IMR-90 (cell line): ENCODE results near the gene NRARP. TPM values are rescaled to one million over a fixed set of nuclear protein-coding genes. Genes with fewer than 3 reads are reported as not detected.

Experiments used
- ATAC-seq: fragments of 200-7000 bp; cut with Tn5 transposase; 2 replicates; pipeline ENCODE4 v1.9.1; 2020; ENCODE audit warnings: low read depth, mild to moderate bottlenecking, moderate library complexity
- BruUV-seq: library from RNA; stranded (reverse); fragments of 400-500 nt; replicated peaks from 2 replicates; lab custom pipeline; 2021; lab: Mats Ljungman, UMichigan
- CTCF ChIA-PET: fragments of 300-600 bp; formaldehyde crosslinking; extraction: SDS; loops from one replicate; lab custom pipeline; 2021; ENCODE audit warnings: antibody characterized with exemption; lab: Yijun Ruan, JAX
- POLR2A ChIA-PET: fragments of 300-600 bp; sonication (Branson Sonifier 250); formaldehyde crosslinking; loops from one replicate; lab custom pipeline; 2022; ENCODE audit warnings: antibody characterized with exemption; ENCODE audit not compliant: unreplicated experiment; lab: Charles Lee
- DNase-seq: peaks from one replicate; pipeline ENCODE4 v3.0.0; 2013
- H2AFZ ChIP-seq: replicated peaks from 2 replicates; pipeline ENCODE3; 2013; ENCODE audit warnings: low read length, mild to moderate bottlenecking; ENCODE audit not compliant: poor library complexity
- H2AK5ac ChIP-seq: 2 replicates; pipeline ENCODE4 v1.6.1; 2013; ENCODE audit warnings: low read depth, low read length, inconsistent platforms
- H2AK9ac ChIP-seq: replicated peaks from 2 replicates; pipeline ENCODE3; 2013; ENCODE audit warnings: mild to moderate bottlenecking, low read depth, low read length, moderate library complexity; ENCODE audit not compliant: poor library complexity
- H2BK120ac ChIP-seq: 2 replicates; pipeline ENCODE4 v1.6.1; 2013; ENCODE audit warnings: low read depth, low read length, inconsistent platforms
- H2BK15ac ChIP-seq: 3 replicates; pipeline ENCODE4 v1.6.1; 2013; ENCODE audit warnings: low read depth, low read length, inconsistent platforms
- H2BK20ac ChIP-seq: 2 replicates; pipeline ENCODE4 v1.6.1; 2013; ENCODE audit warnings: low read depth, mild to moderate bottlenecking, inconsistent platforms, low read length, moderate library complexity
- H2BK5ac ChIP-seq: 2 replicates; pipeline ENCODE4 v1.6.1; 2013; ENCODE audit warnings: mild to moderate bottlenecking, low read depth, low read length, inconsistent platforms; ENCODE audit not compliant: poor library complexity, severe bottlenecking
- H3K14ac ChIP-seq: replicated peaks from 2 replicates; pipeline ENCODE4 v1.6.1; 2013; ENCODE audit warnings: low read depth, low read length, inconsistent platforms
- H3K18ac ChIP-seq: 2 replicates; pipeline ENCODE4 v1.6.1; 2013; ENCODE audit warnings: low read depth, low read length, control low read depth
- H3K23ac ChIP-seq: 2 replicates; pipeline ENCODE4 v1.6.1; 2013; ENCODE audit warnings: low read depth, low read length, inconsistent platforms
- H3K27ac ChIP-seq: 2 replicates; pipeline ENCODE4 v1.5.1; 2013; ENCODE audit warnings: mild to moderate bottlenecking, control low read depth, low read length; ENCODE audit not compliant: insufficient read depth
- H3K27me3 ChIP-seq: 2 replicates; pipeline ENCODE4 v1.6.1; 2013; ENCODE audit warnings: low read length; ENCODE audit not compliant: control insufficient read depth, insufficient read depth
- H3K36me3 ChIP-seq: 2 replicates; pipeline ENCODE4 v1.6.1; 2013; ENCODE audit warnings: low read length, mixed read lengths; ENCODE audit not compliant: control insufficient read depth, insufficient read depth
- H3K4ac ChIP-seq: 2 replicates; pipeline ENCODE4 v1.6.1; 2013; ENCODE audit warnings: low read depth, low read length, inconsistent platforms
- H3K4me1 ChIP-seq: 2 replicates; pipeline ENCODE4 v1.6.1; 2013; ENCODE audit warnings: low read length, mixed read lengths; ENCODE audit not compliant: control insufficient read depth, insufficient read depth
- H3K4me2 ChIP-seq: 2 replicates; pipeline ENCODE4 v1.6.1; 2013; ENCODE audit warnings: low read depth, mild to moderate bottlenecking, control low read depth, low read length, moderate library complexity
- H3K4me3 ChIP-seq: 2 replicates; pipeline ENCODE4 v1.5.1; 2013; ENCODE audit warnings: low read depth, mild to moderate bottlenecking, control low read depth, low read length, moderate library complexity; ENCODE audit not compliant: insufficient read depth
- H3K56ac ChIP-seq: 2 replicates; pipeline ENCODE4 v1.6.1; 2013; ENCODE audit warnings: low read length, inconsistent platforms; ENCODE audit not compliant: insufficient read depth; ENCODE audit errors: extremely low read depth
- H3K79me1 ChIP-seq, 2 experiments: 2 replicates each; pipeline ENCODE4 v1.6.1; 2013; ENCODE audit warnings: low read length in 2 of 2, inconsistent platforms in 1 of 2, low read depth in 1 of 2
- H3K9ac ChIP-seq: 2 replicates; pipeline ENCODE4 v1.6.1; 2013; ENCODE audit warnings: low read depth, low read length, control low read depth
- H3K9me1 ChIP-seq: 2 replicates; pipeline ENCODE4 v1.6.1; 2013; ENCODE audit warnings: low read length, inconsistent platforms; ENCODE audit not compliant: insufficient read depth
- H3K9me3 ChIP-seq: 2 replicates; pipeline ENCODE4 v1.6.1; 2013; ENCODE audit warnings: low read length; ENCODE audit not compliant: control insufficient read depth, insufficient read depth
- H4K20me1 ChIP-seq: 2 replicates; pipeline ENCODE4 v1.6.1; 2013; ENCODE audit warnings: low read length, inconsistent platforms; ENCODE audit not compliant: insufficient read depth
- H4K5ac ChIP-seq: 2 replicates; pipeline ENCODE4 v1.6.1; 2013; ENCODE audit warnings: mild to moderate bottlenecking, low read depth, low read length, control low read depth
- H4K8ac ChIP-seq, 2 experiments: 2 replicates each; pipeline ENCODE4 v1.6.1; 2013; ENCODE audit warnings: low read depth in 2 of 2, low read length in 2 of 2, control low read depth in 1 of 2, inconsistent platforms in 1 of 2
- H4K91ac ChIP-seq: 2 replicates; pipeline ENCODE4 v1.6.1; 2013; ENCODE audit warnings: low read depth, low read length, inconsistent platforms; ENCODE audit not compliant: insufficient read depth
- CEBPB ChIP-seq: IDR thresholded peaks from 2 replicates; pipeline ENCODE4 v1.6.1; 2012; ENCODE audit warnings: low read depth, low read length, improper control_type of control experiment
- CHD1 ChIP-seq: IDR thresholded peaks from 2 replicates; pipeline ENCODE4 v1.6.1; 2012; ENCODE audit warnings: low read depth, low read length, improper control_type of control experiment
- CTCF ChIP-seq: conservative IDR thresholded peaks from 2 replicates; pipeline ENCODE4 v1.5.1; 2012; ENCODE audit warnings: mild to moderate bottlenecking, low read depth, low read length, improper control_type of control experiment
- ELK1 ChIP-seq: fragments of 150-350 bp; IDR thresholded peaks from 2 replicates; pipeline ENCODE4 v1.6.1; 2016; ENCODE audit warnings: low read depth, mild to moderate bottlenecking, low read length, moderate library complexity, borderline replicate concordance
- MAFK ChIP-seq: IDR thresholded peaks from 2 replicates; pipeline ENCODE4 v1.6.1; 2012; ENCODE audit warnings: low read depth, low read length, improper control_type of control experiment
- MAZ ChIP-seq: IDR thresholded peaks from 2 replicates; pipeline ENCODE4 v1.6.1; 2012; ENCODE audit warnings: low read depth, mild to moderate bottlenecking, low read length, improper control_type of control experiment, moderate library complexity, borderline replicate concordance
- MXI1 ChIP-seq: IDR thresholded peaks from 2 replicates; pipeline ENCODE4 v1.6.1; 2012; ENCODE audit warnings: low read depth, mild to moderate bottlenecking, low read length, moderate library complexity, borderline replicate concordance
- RFX5 ChIP-seq: IDR thresholded peaks from 2 replicates; pipeline ENCODE4 v1.8.0; 2012; ENCODE audit warnings: low read depth, mild to moderate bottlenecking, low read length, moderate library complexity
- SMC3 ChIP-seq: fragments of 150-350 bp; IDR thresholded peaks from 2 replicates; pipeline ENCODE4 v1.6.1; 2016; ENCODE audit warnings: low read depth, mild to moderate bottlenecking, antibody characterized with exemption, low read length, moderate library complexity
- WGBS, 2 experiments: methylation state at CpG; one replicate each; pipeline versions ENCODE4 v1.1.5 to v1.1.7; 2013; ENCODE audit warnings: missing lambda C conversion rate in 2 of 2; ENCODE audit not compliant: insufficient read length in 1 of 2; ENCODE audit errors: extremely low coverage in 2 of 2; 5-methylcytosine and 5-hydroxymethylcytosine counted together
- dilution Hi-C: fragments of 300-500 bp; cut with HindIII; formaldehyde crosslinking; loops from one replicate; pipeline ENCODE4 v1.14.3; 2018; ENCODE audit warnings: low sequenced_read_pairs; ENCODE audit not compliant: unreplicated experiment
- in situ Hi-C: fragments of 300-500 bp; cut with MboI; formaldehyde crosslinking; loops from 3 replicates; pipeline ENCODE4 v1.14.3; 2019; ENCODE audit warnings: low sequenced_read_pairs, inconsistent platforms, mixed read lengths
- intact Hi-C: fragments of 100-400 bp; cut with micrococcal nuclease; formaldehyde crosslinking; loops from 2 replicates; pipeline ENCODE4 v1.10.0; 2022
- polyA plus RNA-seq, 3 experiments: library from polyadenylated mRNA; depleted of rRNA; stranded (reverse); fragments of >200 nt; gene quantifications; 2 replicates each; pipeline ENCODE4 v1.2.3, GENCODE V29; 2012; ENCODE audit warnings: low replicate concordance in 1 of 3
- total RNA-seq: library from RNA; depleted of rRNA; stranded (reverse); fragments of >200 nt; gene quantifications from 2 replicates; pipeline ENCODE4 v1.2.3, GENCODE V29; 2012

Gene NRARP
- total and polyA plus RNA-seq, 2 of the 4 experiments (the other 2 are of a cell fraction) = 0.15 TPM; not detected in 1

DNA sequence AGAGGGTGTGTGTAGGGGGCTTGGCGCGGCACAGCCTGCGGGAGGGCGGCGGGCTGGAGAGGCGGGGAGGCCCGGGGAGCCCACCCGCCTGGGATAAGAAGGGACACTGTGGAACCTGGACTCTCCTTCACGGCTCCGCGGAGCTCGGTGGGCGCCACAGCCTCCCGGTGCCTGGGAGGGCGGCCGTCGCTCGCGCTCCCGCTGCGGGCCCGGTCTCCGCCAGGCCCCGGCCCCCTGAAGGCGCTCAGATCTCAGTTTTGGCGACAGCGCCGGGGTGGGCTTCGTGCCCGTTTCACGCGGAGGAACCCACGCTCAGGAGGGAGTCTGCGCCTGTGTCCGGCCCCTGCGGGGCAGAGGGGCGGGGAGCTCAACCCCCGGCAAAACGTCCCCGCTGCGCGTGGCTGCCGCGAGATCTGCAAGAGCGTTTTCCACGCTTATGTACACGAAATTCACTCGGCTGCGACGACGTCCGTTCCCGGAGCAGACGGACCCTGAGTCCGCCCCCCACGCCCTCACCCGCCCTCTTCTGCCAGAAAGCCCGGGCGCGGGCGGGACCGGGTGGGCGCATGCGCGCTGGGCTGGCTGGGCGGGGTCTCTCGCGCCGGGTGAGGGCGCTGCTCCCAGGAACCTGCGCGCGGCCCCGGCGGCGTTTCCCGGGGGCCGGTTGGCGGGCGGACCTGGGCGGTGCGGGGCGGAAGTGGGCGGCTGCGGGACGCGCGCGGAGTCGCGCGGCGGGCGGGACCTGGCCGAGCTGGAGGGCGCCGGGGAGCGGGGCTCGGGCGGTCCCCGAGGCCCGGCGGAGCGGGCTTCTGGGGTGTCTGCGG, 47.2 kb downstream of the NRARP start, which contains the start of gene NELFB (continued):
- TF ChIP-seq CEBPB = no peak

- H3K18ac ChIP-seq = no peak overlapping the region
- no peaks in the 10 kb centered on the region for H3K9me3 ChIP-seq
- ATAC-seq (peak; percentile 1; the same call in 1 of the 2 replicates), DNase-seq (no peak)
- no peak overlapping the region for H2BK15ac ChIP-seq
- no peak overlapping the region for H2BK5ac ChIP-seq
- peak overlapping the region; percentile 88 for H3K9ac ChIP-seq
- H4K20me1 ChIP-seq = peaks cover 11% of the 10 kb centered on the region
- H2AK5ac ChIP-seq = peak overlapping the region; percentile 49
- H3K14ac ChIP-seq = peak overlapping the region; percentile 78
- H3K4me1 ChIP-seq = peaks cover 11% of the 10 kb centered on the region
- H3K27me3 ChIP-seq = no peaks in the 10 kb centered on the region
- no peak overlapping the region for H4K5ac ChIP-seq
- H4K91ac ChIP-seq = no peak overlapping the region; the same call in 1 of the 2 replicates
- BruUV-seq = no TSS peak
- peak overlapping the region; percentile 98 for H2AK9ac ChIP-seq
- 60% methylated on average over 15 of the region's 21 CpGs; no CpG with 5 or more reads in 1 of the 2 experiments for WGBS, 2 experiments
- H4K8ac ChIP-seq = peak overlapping the region; percentile 75 to 94; a peak in 2 of 4 replicates
- peaks cover 11 to 32% of the 10 kb centered on the region in 2 experiments; a peak in 3 of 4 replicates for H3K79me1 ChIP-seq
- H3K4me2 ChIP-seq = peak overlapping the region; percentile 90
- H3K23ac ChIP-seq = peak overlapping the region; percentile 31
- no peak overlapping the region for H3K56ac ChIP-seq
- peaks cover 15% of the 10 kb centered on the region for H3K36me3 ChIP-seq
- intact Hi-C loops (no loop called here), in situ Hi-C loops (no loop called here), dilution Hi-C loops (no loop called here)
- peak overlapping the region; percentile 91 for H3K4me3 ChIP-seq
- ChIA-PET CTCF (interaction anchor here (0.8 kb wide), 1 partner anchor 17 kb away, joined by 3 read pairs; no protein-coding TSS in a partner anchor), POLR2A (interaction anchor here (1.2 to 2.3 kb wide), 2 partner anchors 9 to 13 kb away, joined by 5 to 9 read pairs; no protein-coding TSS in a partner anchor)
- H2AFZ ChIP-seq = peak overlapping the region; percentile 99
- H3K27ac ChIP-seq = peak overlapping the region; percentile 84; the same call in 1 of the 2 replicates
- H3K9me1 ChIP-seq = no peaks in the 10 kb centered on the region
- no peak overlapping the region for H2BK20ac ChIP-seq
- peak overlapping the region; percentile 54 for H3K4ac ChIP-seq
- no peak overlapping the region for H2BK120ac ChIP-seq
- no peak for TF ChIP-seq CEBPB
- no peak for TF ChIP-seq MXI1
- no peak for TF ChIP-seq ELK1
- no peak for TF ChIP-seq RFX5
- TF ChIP-seq CHD1 = no peak
- TF ChIP-seq SMC3 = no peak
- TF ChIP-seq CTCF = no peak
- TF ChIP-seq MAZ = no peak
- TF ChIP-seq MAFK = no peak
Measured at GRCh38 chr9:137253717-137254623, 48.1 kb downstream of the NRARP start.
